Measurements from ENCODE around the gene AMZ2.

AMZ2 gene

GRCh38 chr17:68291836-68292688 is 44.2 kb downstream of the AMZ2 start:
- peak; percentile 37 for DNase-seq (ENCODE audit: low read depth)

GRCh38 chr17:68292689-68293040 is 44.8 kb downstream of the AMZ2 start:
- DNase-seq (ENCODE audit: low read depth) = no peak

- DNase-seq (ENCODE audit: low read depth) = no peak
Measured at GRCh38 chr17:68293490-68294195, 45.8 kb downstream of the AMZ2 start.

- DNase-seq (ENCODE audit: low read depth) = no peak
Measured at GRCh38 chr17:68294196-68294555, 46.3 kb downstream of the AMZ2 start.

- DNase-seq (ENCODE audit: low read depth) = no peak
Measured at GRCh38 chr17:68294617-68295016, 46.8 kb downstream of the AMZ2 start.

- no peak for DNase-seq (ENCODE audit: low read depth)
Measured at GRCh38 chr17:68295086-68295485, 47.2 kb downstream of the AMZ2 start.

GRCh38 chr17:68296217-68297191 is 48.7 kb downstream of the AMZ2 start:
- no peak for DNase-seq (ENCODE audit: low read depth)

GRCh38 chr17:68297195-68297594 is 49.4 kb downstream of the AMZ2 start:
- no peak for DNase-seq (ENCODE audit: low read depth)

GRCh38 chr17:68298601-68299000 is 50.8 kb downstream of the AMZ2 start:
- no peak for DNase-seq (ENCODE audit: low read depth)

- no peak for DNase-seq (ENCODE audit: low read depth)
Measured at GRCh38 chr17:68299817-68300216, 52.0 kb downstream of the AMZ2 start.

GRCh38 chr17:68301438-68301959 is 53.7 kb downstream of the AMZ2 start:
- no peak for DNase-seq (ENCODE audit: low read depth)

- no peak for DNase-seq (ENCODE audit: low read depth)
Measured at GRCh38 chr17:68302066-68302564, 54.3 kb downstream of the AMZ2 start.

- no peak for DNase-seq (ENCODE audit: low read depth)
Measured at GRCh38 chr17:68302666-68303065, 54.8 kb downstream of the AMZ2 start.

GRCh38 chr17:68304706-68305105 is 56.9 kb downstream of the AMZ2 start:
- no peak for DNase-seq (ENCODE audit: low read depth)

- no peak for DNase-seq (ENCODE audit: low read depth)
Measured at GRCh38 chr17:68305142-68305541, 57.3 kb downstream of the AMZ2 start.

Measured in GM04504 (cell line).